Stimulated activated CD8-positive, alpha-beta memory T cell treated with anti-CD3 and anti-CD28 coated beads, Interleukin-15, amount 100 ng/mL, for 48 hours (primary cell): ENCODE results near the gene LAP3.
A peak's percentile ranks its signal among the peaks of the same experiment; 100 is the strongest.
"Not testable (repeated sequence)": the region's sequence is repeated elsewhere in the genome, so short reads cannot be mapped to it uniquely, and the experiment has no call there.

Source experiments
- DNase-seq, 2 donors: peaks; one replicate each; pipeline ENCODE4 v3.0.0-alpha.2; 2020; ENCODE audit warnings: low read depth in 2 of 2

Gene LAP3

DNA sequence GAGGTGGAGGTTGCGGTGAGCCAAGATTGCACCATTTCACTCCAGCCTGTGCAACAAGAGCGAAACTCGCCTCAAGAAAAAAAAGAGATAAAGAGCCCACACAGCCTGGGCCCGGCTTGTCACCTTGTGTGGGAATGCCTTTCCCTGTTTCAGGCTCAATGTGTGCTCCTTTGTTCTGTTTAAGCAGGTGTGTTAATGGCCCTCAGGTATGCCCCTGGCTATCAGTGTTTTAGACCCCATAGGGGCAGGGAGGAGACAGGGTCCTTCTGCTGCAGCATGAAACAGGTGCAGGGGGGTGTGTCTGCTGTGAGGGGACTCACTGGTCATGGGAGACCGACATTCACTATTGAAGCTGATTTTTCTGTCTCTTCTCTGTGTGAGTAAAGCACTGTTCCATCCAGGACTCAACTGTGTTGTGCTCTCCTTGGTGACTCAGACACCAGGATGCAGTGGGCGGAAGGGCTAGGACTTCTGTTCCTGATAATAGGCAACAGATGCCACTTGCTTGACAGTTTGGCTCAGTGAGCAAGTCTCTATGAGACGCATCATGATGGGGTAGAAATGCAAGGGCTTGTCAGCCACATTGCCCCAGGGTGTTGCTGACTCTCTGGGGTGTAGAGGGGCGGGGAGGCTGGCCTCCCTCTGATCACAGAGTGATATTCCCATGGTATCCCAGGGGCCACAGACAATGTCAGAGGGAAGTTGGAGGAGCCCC, 15.6 kb upstream of the LAP3 start:
- no peak for DNase-seq

GRCh38 chr4:17562157-17562556, 14.8 kb upstream of the LAP3 start:
- no peak for DNase-seq

DNA sequence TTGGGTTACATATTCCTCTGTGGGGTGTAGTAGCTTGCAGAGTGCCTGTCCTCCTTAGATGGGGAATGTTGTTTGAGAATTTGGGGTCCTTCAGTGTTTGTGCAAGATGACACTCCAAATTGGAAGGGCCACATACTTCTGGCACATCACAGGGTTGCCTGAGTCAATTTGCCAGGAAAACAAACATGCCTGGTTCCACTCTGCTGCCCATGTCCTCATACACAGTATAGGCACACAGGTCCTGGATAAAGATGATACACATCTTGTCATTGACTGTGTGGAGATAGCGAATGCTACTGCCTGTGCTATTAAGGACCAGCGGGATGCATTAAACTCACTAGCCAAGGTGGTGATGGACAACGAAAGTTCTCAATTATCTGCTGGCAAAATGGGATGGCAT, 11.2 kb upstream of the LAP3 start:
- no peak for DNase-seq

DNA sequence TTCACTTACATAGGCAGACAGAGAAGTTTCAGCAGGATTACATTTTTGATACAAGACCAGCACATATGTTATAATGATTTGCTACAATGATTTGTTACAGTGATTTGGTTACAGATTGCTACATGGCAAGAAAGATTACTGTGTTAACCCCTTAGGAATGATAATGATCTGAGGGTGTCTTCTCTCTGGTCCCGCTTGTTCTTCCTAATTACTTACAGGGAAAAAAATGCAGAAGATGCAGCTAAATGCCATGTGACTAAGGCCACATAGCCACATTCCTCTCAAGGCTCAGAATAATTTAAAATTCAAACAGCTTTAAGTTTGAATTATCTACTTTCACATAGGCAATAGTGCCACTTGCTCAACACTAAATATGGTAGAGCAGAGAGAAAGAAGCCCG, 9.7 kb upstream of the LAP3 start:
- no peak for DNase-seq

DNA sequence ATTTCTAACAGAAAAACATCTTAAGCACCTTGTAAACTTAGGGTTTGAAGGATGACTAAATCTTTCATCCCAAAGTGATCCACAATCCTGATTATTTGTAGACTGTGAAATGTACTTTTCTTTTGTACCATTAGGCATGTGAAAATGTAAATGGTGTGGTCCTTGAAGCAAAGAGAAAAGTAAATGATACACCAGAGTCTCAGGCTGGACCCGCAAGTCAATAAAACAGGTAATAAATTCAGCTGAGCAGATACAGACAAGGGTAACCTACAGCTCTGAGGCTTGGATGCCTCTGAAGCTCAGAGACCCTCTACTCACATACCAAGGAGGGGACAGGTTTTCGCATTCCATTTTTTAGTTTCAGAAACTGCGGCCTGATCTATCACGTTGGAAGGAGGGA, 2.8 kb upstream of the LAP3 start:
- DNase-seq = no peak

DNA sequence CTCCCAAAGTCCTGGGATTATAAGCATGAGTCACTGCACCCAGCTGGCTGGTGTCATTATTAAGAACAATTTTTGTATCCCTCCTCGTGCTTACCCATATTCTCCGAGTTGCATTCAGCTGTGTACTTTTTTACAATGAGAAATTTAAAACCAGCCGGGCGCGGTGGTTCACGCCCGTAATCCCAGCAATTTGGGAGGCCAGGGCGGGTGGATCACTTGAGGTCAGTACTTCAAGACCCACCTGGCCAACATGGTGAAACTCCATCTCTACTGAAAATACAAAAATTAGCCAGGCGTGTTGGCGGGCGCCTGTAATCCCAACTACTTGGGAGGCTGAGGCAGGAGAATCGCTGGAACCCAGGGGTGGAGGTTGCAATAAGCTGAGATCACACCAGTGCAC, 1.8 kb upstream of the LAP3 start:
- not testable (repeated sequence) for DNase-seq

DNA sequence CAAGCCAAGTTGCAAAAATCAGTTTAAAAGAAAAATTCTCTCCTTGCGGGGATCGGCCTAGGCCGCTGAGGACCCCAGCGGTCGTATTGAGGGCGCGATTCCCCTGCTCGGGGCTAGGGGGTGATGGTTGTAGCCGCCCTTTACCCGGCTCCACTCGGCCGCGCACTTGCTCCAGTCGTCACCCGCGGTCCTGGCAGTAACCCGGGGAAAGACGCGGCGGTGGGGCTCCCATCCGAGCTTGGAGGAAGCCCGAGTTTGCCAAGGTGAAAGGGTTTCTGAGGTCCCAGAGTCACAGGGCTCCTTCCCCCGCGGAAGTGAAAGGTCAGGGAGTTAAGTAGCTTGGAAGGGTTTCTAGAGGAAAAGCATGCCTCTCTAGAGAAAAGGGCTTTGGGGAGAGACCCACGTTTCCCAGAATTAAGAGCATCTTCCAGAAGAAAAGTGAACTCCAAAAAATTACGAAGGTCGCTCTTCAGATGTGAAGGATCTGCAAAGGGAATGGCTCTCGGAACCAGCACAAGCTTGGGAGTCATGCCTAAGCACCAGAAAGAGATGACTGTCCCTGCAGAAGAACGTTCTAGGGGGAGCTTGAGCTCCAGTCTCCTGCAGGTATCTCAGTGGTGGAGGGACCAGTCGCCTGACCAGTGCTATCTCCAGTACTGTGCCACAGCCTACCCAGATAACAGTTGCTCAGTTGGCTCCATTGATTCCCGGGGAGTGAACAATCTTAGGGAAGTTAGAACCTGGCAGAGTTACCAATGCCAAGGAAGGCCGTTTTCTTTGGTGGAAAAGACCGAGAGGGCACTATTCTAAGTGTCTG, 875 bp downstream of the LAP3 start:
- peak; percentile 18 to 25 for DNase-seq

GRCh38 chr4:17578482-17578891, 1.5 kb downstream of the LAP3 start:
- no peak for DNase-seq

DNA sequence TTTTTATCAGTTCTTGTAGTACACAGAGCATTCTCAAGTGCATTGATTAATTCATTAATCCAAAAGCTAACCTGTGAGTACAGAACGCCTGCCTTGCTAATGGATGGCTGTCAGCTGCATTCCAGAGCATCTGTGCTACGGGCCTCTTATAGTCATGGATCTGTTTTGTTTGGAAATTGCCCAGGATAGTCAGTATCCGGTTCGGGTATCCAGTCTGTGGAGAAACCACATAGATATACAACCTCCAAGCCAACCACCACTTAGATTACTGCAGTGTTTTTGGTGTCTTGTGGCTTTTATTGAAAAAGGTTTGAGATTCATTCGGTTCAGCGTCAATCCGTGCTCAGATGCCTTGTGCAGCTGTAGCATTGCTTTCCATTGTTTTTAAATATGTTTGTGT, 4.0 kb downstream of the LAP3 start:
- DNase-seq = no peak

DNA sequence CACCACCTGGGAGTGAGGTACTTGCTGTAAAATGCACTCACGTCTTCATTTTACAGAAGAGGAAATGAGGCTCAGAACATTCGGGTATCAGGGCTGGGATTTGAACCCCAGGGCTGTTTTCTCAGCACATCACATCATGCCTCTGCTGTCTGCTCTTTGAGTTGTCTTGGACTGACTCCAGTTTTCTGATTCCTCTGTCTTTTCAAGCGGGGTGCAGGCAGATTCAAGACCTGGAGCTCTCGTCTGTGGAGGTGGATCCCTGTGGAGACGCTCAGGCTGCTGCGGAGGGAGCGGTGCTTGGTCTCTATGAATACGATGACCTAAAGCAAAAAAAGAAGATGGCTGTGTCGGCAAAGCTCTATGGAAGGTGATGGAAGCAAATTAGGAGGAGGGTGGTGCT, 6.3 kb downstream of the LAP3 start:
- no peak for DNase-seq

- DNase-seq = no peak
Observed at GRCh38 chr4:17583941-17584340, 6.9 kb downstream of the LAP3 start.

DNA sequence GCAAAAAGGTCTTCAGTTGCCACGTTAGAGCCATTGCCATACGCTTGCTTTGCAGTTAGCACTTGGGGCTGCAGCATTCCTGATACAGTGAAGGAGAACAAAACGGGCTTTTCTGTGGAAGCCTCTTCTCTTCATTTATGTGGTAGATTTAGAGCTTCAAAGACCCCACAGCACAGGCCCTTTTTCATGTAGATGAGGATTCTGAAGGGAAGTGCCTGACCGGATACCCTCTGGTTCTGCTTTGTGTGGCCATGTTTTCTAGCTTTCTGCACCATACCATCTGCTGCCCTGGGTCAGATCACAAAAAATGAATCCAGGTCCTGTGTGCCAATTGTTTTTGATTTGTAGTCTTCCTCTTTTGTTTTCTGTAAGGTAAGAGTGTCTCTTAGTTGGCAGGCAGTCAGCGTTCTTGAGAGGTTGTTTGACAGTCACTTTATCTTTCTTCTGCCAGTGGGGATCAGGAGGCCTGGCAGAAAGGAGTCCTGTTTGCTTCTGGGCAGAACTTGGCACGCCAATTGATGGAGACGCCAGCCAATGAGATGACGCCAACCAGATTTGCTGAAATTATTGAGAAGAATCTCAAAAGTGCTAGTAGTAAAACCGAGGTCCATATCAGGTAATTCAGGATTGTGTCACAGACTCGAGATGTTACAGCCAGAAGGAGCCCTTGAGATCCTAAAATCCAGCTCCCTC, 7.7 kb downstream of the LAP3 start:
- DNase-seq = no peak

- no peak for DNase-seq
Observed at GRCh38 chr4:17587094-17587822, 10.3 kb downstream of the LAP3 start.

GRCh38 chr4:17589355-17589754, 12.4 kb downstream of the LAP3 start:
- DNase-seq = no peak

- no peak for DNase-seq
Observed at GRCh38 chr4:17595471-17596005, 18.5 kb downstream of the LAP3 start.

- no peak for DNase-seq
Observed at GRCh38 chr4:17597517-17597916, 20.5 kb downstream of the LAP3 start.

DNA sequence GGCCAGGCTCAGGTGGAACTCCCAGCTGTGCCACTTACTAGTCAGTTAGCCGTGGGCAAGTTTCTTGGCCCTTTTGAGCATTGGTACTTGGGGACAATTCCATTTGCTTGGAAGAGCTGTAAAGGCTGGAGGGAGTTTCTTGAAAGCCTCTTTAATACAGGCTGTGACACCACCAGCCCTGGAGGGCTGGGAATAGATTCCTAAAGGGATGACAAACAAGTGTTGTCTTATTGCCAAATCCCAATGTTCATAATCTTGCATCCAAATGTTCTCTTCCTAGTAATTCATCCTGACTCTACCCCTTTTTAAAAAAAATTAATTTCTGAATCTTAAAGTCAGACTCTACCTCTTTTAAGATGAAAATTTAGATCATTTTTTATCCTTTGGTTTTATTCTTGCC, 22.8 kb downstream of the LAP3 start:
- DNase-seq = no peak

GRCh38 chr4:17605236-17605635, 28.2 kb downstream of the LAP3 start:
- no peak for DNase-seq

GRCh38 chr4:17613761-17614415, 36.9 kb downstream of the LAP3 start:
- no peak for DNase-seq

- DNase-seq = peak; percentile 89 to 91
Observed at GRCh38 chr4:17614416-17615299, 37.7 kb downstream of the LAP3 start, which contains the start of gene MED28. TSS of gene MED28 (plus strand) at chr4:17614641. CDS start at chr4:17614655, 14 bp downstream.
